HG02759 (cell line): ENCODE data around the gene ARHGEF5.
"Not testable (repeated sequence)": the region's sequence is repeated elsewhere in the genome, so short reads cannot be mapped to it uniquely, and the experiment has no call there.

Experiments
- ATAC-seq: cut with Tn5 transposase; IDR thresholded peaks from one replicate; pipeline ENCODE4 v1.9.1; 2021; ENCODE audit warnings: mild to moderate bottlenecking, moderate library complexity; ENCODE audit not compliant: unreplicated experiment

Gene ARHGEF5

GRCh38 chr7:144355176-144355822, at the start of gene ARHGEF5:
Gene ARHGEF5, plus strand, starts transcription at chr7:144355402. Its CDS starts 7,268 bp downstream, at chr7:144362670.
- ATAC-seq = peak; percentile 79

- ATAC-seq = not testable (repeated sequence)
Observed at GRCh38 chr7:144309702-144310101, 45.5 kb upstream of the ARHGEF5 start.

- ATAC-seq = not testable (repeated sequence)
Observed at GRCh38 chr7:144311218-144311617, 44.0 kb upstream of the ARHGEF5 start.

GRCh38 chr7:144311872-144312469, 43.2 kb upstream of the ARHGEF5 start, which contains the start of gene OR2A1:
Gene OR2A1, plus strand, starts transcription at chr7:144312419. Its CDS starts 5,706 bp downstream, at chr7:144318125.
- not testable (repeated sequence) for ATAC-seq

GRCh38 chr7:144317537-144317936, 37.7 kb upstream of the ARHGEF5 start:
- not testable (repeated sequence) for ATAC-seq

- not testable (repeated sequence) for ATAC-seq
Observed at GRCh38 chr7:144319547-144319946, 35.7 kb upstream of the ARHGEF5 start.

GRCh38 chr7:144321677-144322206, 33.5 kb upstream of the ARHGEF5 start:
- ATAC-seq = not testable (repeated sequence)

- not testable (repeated sequence) for ATAC-seq
Observed at GRCh38 chr7:144323359-144323758, 31.8 kb upstream of the ARHGEF5 start.

DNA sequence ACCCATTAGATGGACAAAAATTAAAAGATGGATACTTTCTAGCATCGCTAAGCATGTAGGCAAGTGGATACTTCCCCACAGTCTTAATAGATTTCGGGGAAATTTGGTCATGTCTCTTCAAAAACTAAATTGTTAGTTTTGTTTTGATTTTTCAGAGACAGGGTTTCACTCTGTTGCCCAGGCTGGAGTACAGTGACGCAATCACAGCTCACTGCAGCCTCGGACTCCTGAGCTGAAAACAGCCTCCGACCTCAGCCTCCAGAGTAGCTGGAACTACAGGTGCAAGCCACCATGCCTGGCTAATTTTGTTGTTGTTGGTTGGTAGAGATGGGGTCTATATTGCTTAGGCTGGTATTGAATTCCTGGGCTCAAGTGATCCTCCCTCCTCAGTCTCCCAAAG, 29.3 kb upstream of the ARHGEF5 start:
- not testable (repeated sequence) for ATAC-seq

DNA sequence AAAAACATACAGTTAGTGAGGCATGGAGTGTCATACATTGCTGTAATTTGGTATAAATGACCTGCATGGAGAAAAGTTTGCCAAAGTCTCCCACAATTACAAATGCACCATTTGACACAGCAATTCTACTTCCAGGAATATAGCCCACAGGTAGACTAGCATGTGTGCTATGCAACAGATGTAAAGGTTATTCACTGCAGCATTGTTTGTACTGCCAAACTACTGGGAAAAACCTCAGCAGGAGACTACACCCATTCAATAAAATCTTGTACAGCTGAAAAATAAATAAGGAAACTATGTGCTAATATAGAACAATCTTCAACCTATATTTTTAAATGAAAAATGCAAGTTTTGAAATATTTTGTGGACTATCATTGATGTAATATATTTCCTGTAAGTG, 25.2 kb upstream of the ARHGEF5 start:
- ATAC-seq = not testable (repeated sequence)

GRCh38 chr7:144331221-144331995, 23.8 kb upstream of the ARHGEF5 start:
- ATAC-seq = peak; percentile 46

DNA sequence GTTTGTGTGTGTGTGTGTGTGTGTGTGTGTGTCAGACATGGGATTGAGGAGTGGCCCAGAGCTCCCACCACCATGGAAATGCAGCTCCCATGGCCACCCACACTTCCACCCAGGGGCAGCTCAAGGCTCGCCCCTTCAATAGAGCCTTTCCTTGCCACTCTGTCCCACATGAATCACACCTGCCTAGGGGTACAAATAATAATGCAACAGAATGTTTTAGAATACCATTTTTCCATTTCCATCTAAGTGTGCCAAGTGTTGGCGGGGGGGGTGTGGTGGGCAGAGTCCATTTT, 23.3 kb upstream of the ARHGEF5 start:
- not testable (repeated sequence) for ATAC-seq

GRCh38 chr7:144348625-144349024, 6.6 kb upstream of the ARHGEF5 start:
- peak; percentile 26 for ATAC-seq

DNA sequence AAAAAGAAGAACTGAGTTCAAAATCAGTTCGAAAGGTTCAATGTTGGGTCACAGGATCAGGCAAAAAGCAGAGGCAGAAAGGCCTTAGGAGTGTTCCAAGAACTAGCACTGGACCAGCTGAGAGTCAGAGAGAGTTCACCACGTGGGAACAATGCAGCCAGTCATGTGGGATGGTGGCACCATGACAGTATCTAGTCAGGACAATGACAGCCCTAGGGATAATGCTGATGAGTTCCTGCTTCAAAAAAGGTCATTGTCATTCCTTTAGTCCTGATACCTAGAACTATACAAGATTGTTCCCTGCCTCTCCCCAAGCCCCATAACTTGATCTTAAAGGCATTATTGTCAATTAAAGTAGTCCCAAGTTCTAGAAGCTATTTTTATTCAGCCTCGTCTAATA, 3.5 kb upstream of the ARHGEF5 start:
- not testable (repeated sequence) for ATAC-seq

GRCh38 chr7:144356185-144356584, 983 bp downstream of the ARHGEF5 start:
- ATAC-seq = not testable (repeated sequence)

- ATAC-seq = not testable (repeated sequence)
Observed at GRCh38 chr7:144356860-144357259, 1.7 kb downstream of the ARHGEF5 start.

DNA sequence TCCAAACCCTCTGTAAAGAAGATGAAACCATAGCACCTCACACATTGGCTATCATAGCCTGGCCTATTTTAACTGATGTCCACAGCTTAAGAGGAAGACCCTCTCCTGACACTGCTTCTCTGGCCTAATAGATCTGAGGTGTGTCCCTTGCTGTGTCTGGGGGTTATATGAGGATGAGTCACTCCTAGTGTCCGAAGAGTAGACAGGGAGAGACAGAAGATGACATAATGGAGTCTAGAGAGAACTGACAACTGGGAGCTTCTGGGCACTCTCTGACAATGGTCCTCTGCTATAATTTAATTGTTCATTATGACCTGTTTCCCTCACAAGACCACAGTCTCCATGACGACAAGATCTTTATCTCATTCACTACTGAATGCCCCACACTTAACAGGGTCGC, 6.9 kb downstream of the ARHGEF5 start:
- ATAC-seq = not testable (repeated sequence)

DNA sequence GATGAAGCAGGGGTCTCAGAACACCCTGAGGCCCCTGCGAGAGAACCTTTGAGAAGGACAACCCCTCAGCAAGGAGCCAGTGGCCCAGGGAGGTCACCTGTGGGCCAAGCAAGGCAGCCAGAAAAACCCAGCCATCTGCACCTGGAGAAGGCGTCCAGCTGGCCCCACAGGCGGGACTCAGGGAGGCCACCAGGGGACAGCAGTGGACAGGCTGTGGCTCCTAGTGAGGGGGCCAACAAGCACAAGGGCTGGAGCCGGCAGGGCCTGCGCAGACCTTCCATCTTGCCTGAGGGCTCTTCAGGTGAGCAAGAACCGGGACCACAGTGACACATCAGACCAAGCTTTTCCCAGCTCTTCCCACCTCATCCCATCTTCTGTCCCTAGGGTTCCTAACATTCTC, 10.3 kb downstream of the ARHGEF5 start:
- not testable (repeated sequence) for ATAC-seq

DNA sequence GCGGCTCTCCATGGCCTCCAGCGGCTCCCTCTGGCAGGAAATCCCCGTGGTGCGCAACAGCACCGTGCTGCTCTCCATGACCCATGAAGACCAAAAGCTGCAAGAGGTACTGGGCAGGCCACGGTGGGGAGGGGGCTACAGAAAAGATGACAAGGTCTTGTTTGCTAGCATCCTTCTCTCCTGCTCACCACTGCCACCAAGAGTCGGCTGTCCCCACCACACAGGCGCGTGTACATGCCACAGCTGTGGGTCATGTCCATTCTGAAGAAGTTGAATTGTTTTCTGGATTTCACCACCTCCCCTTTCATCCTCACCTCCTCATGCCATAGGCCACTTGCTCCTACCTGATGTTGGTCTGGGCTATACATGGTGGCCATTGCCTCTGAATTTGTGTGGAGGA, 12.0 kb downstream of the ARHGEF5 start:
- not testable (repeated sequence) for ATAC-seq

GRCh38 chr7:144369221-144369620, 14.0 kb downstream of the ARHGEF5 start:
- ATAC-seq = peak; percentile 42

GRCh38 chr7:144378651-144379050, 23.4 kb downstream of the ARHGEF5 start:
- no peak for ATAC-seq
